AG04449 (cell line): ENCODE results near the gene JHY.

Source experiments
- CTCF ChIA-PET: fragments of 350-600 bp; formaldehyde crosslinking; extraction: SDS; loops from one replicate; lab custom pipeline; 2021; ENCODE audit warnings: antibody characterized with exemption; lab: Yijun Ruan, JAX
- POLR2A ChIA-PET: fragments of 400-600, 350-600 bp; formaldehyde crosslinking; extraction: SDS; loops from one replicate; lab custom pipeline; 2020; ENCODE audit warnings: antibody characterized with exemption, inconsistent platforms; lab: Yijun Ruan, JAX
- DNase-seq: peaks from one replicate; pipeline ENCODE4 v3.0.0-alpha.2; 2010; ENCODE audit warnings: low read depth, low spot score
- H3K4me3 ChIP-seq: 2 replicates; pipeline ENCODE4 v1.5.1; 2011; ENCODE audit warnings: low read depth, mild to moderate bottlenecking, control low read depth, low read length
- TF ChIP-seq, protein P1 (sequence below): IDR thresholded peaks from one replicate; pipeline ENCODE4 v1.5.1; 2011; ENCODE audit warnings: mild to moderate bottlenecking, moderate library complexity, low read length, control low read depth, inconsistent platforms; ENCODE audit not compliant: insufficient read depth; ENCODE audit errors: missing control alignments

JHY gene

DNA sequence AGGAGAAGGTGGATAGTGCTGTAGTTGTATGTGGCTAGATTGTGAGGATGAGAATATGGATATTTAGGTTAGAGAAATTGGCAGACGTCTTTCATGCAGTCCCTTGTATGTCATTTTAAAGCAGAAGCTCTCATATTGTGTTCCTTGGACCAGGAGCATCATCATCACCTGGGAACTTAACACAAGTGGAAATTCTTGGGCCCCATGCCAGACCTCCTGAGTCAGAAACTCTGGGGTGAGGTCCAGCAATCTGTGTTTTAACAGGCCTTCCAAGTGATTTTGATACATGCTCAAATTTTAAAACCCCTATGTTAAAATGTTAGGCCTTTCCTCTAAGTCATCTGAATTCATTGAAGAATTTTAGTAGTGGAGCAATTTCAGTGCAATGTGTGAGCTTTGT is 34.8 kb downstream of the JHY start:
- POLR2A ChIA-PET, result no interaction called here
- CTCF ChIA-PET, result interaction anchor here (1.3 kb wide), 1 partner anchor 106 kb away, joined by 6 read pairs; no protein-coding TSS in a partner anchor
- no peak overlapping the region for H3K4me3 ChIP-seq
- DNase-seq, result no peak
- TF ChIP-seq, protein P1, sequence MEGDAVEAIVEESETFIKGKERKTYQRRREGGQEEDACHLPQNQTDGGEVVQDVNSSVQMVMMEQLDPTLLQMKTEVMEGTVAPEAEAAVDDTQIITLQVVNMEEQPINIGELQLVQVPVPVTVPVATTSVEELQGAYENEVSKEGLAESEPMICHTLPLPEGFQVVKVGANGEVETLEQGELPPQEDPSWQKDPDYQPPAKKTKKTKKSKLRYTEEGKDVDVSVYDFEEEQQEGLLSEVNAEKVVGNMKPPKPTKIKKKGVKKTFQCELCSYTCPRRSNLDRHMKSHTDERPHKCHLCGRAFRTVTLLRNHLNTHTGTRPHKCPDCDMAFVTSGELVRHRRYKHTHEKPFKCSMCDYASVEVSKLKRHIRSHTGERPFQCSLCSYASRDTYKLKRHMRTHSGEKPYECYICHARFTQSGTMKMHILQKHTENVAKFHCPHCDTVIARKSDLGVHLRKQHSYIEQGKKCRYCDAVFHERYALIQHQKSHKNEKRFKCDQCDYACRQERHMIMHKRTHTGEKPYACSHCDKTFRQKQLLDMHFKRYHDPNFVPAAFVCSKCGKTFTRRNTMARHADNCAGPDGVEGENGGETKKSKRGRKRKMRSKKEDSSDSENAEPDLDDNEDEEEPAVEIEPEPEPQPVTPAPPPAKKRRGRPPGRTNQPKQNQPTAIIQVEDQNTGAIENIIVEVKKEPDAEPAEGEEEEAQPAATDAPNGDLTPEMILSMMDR, result no peak

DNA sequence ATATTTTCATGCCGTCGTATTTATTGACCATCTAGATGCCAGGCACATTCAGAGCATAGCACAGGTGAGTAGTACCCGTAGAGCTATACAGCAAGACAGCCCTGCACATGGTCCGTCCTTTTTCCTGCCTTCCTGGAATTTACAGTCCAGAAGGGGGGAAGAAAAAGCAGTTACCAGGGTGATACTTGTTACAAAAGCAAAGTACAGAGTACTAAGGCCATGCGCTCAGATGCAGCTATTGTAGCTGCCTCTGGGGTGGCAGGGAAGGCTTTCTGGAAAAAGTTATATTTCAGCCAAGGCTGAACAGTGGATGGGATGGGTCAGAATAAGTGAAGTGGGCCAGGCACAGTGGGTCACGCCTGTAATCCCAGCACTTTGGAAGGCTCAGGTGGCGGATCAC is 36.2 kb downstream of the JHY start:
- H3K4me3 ChIP-seq, result no peak overlapping the region
- TF ChIP-seq, protein P1, result no peak
- POLR2A ChIA-PET, result no interaction called here
- DNase-seq, result no peak
- CTCF ChIA-PET, result no interaction called here

DNA sequence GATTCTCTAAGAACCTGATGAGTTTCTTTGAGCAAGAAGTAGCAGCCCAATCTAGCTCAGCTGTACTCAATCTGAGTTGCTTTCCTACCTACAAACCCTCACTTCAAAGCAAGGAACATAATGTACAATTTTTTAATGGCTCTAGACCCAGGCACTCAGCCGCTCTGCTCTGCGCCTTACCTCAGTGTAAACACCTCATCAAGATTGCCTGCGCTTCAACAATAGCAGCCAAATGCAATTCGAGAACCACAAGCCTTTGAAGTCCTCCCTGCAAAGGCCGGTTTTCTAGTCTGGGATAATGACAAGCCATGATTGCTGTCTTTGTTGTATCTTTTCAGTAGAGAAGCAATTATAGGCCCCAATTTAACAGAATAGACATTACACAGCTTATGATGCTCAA is 38.0 kb downstream of the JHY start:
- H3K4me3 ChIP-seq, result no peak overlapping the region
- DNase-seq, result no peak
- TF ChIP-seq, protein P1, result no peak
- POLR2A ChIA-PET, result no interaction called here
- CTCF ChIA-PET, result no interaction called here

DNA sequence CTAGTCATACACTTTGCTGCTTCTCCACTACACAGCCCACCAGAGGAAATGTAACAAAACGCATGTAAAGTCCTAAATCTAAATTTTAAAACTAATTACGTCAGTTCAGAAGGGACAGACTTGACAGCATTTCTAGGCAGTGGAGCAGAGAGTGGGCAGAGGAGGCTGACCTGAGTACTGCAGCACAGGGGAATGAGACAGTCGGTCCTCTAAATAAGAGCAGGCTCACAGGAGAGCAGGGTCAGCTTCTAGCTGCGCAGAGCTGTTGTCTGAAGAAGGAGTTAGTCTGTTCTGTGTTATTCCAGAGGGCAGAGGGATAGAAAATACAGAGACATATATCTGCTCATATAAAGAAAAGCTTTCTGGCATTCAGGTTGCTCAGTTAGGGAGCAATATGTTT is 40.3 kb downstream of the JHY start:
- ChIA-PET CTCF (no interaction called here), POLR2A (no interaction called here)
- TF ChIP-seq, protein P1, result no peak
- no peak overlapping the region for H3K4me3 ChIP-seq
- no peak for DNase-seq

DNA sequence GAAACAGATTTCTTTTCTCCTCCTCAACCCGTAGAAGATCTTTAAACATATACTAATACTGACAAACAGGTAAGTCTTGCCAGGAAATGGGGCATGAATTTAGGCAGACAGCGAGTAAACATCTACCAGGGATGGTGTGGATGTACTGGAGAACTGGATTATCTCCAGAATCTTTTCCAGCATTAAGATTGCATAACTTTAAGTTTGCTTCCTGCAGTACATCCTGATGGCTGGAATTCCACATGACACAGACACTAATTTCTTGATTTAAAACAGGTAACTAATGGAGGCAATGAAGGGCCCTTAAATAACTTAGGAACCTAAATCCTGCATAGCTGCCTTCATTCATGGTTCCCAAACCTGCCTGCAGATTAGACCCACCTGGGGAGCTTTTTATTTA is 40.7 kb downstream of the JHY start:
- DNase-seq, result no peak
- CTCF ChIA-PET, result no interaction called here
- H3K4me3 ChIP-seq, result no peak overlapping the region
- TF ChIP-seq, protein P1, result no peak
- POLR2A ChIA-PET, result no interaction called here

DNA sequence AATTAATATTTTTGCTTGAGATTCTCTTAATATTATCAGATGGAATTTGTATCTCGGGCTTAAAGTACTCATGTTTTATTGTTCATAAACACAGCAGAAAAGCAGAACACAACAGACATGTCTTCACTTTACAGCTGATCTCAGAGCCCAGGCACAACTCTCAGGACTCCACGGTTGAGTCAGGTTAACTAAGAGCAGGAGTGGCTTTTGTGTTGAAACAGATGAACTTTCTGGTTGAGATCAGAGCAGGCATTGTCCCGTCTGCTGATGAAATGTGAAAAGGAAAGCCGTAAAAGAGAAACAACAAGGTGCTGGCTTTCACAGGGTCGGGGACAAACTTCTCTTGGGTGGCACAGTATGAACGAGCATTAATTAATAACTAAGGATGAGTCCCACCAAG is 49.0 kb downstream of the JHY start:
- ChIA-PET POLR2A (no interaction called here), CTCF (no interaction called here)
- no peak for DNase-seq
- no peak overlapping the region for H3K4me3 ChIP-seq
- TF ChIP-seq, protein P1, result no peak

DNA sequence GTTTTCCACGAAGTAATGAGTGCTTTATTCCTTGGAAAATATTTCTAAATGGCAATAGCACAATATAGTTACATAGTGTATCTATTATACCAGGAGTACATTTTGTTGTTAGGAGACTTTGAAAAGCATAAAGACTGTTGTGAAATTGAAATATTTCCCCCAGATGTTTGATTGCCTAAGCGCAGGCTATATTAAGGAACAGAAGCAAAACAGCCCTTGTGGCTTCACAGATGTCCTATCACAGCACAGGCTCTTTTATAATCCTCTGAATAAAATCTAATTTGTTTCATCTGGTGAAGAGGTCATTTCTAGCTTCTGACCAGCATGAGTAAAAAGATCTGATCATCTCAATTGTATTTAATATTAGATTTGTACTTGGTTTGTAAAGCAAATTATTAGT is 50.9 kb downstream of the JHY start:
- DNase-seq, result no peak
- POLR2A ChIA-PET, result no interaction called here
- H3K4me3 ChIP-seq, result no peak overlapping the region
- TF ChIP-seq, protein P1, result no peak
- CTCF ChIA-PET, result interaction anchor here (0.7 to 1.9 kb wide), 5 partner anchors 11 to 90 kb away, joined by 3 to 9 read pairs (median 4); no protein-coding TSS in a partner anchor
